GM18867 (cell line): ENCODE results near the gene PRKG1.
"Not testable (repeated sequence)": the region's sequence is repeated elsewhere in the genome, so short reads cannot be mapped to it uniquely, and the experiment has no call there.

ENCODE experiments used
- ATAC-seq: cut with Tn5 transposase; IDR thresholded peaks from one replicate; pipeline ENCODE4 v1.9.1; 2021; ENCODE audit warnings: mild to moderate bottlenecking, moderate library complexity; ENCODE audit not compliant: unreplicated experiment

The PRKG1 gene

GRCh38 chr10:51112013-51112412 lies 37.7 kb downstream of the PRKG1 start:
- no peak for ATAC-seq

- ATAC-seq = no peak
Observed at GRCh38 chr10:51113007-51113406, 38.7 kb downstream of the PRKG1 start.

GRCh38 chr10:51117053-51117660 lies 42.9 kb downstream of the PRKG1 start:
- ATAC-seq = no peak

- ATAC-seq = no peak
Observed at GRCh38 chr10:51117794-51118193, 43.5 kb downstream of the PRKG1 start.

GRCh38 chr10:51119441-51119840 lies 45.2 kb downstream of the PRKG1 start:
- ATAC-seq = no peak

- no peak for ATAC-seq
Observed at GRCh38 chr10:51121861-51122260, 47.6 kb downstream of the PRKG1 start.

- no peak for ATAC-seq
Observed at GRCh38 chr10:51124852-51125251, 50.6 kb downstream of the PRKG1 start.

GRCh38 chr10:51125518-51125917 lies 51.2 kb downstream of the PRKG1 start:
- ATAC-seq = no peak

- ATAC-seq = no peak
Observed at GRCh38 chr10:51129946-51130544, 55.8 kb downstream of the PRKG1 start.

- ATAC-seq = no peak
Observed at GRCh38 chr10:51137756-51138529, 63.7 kb downstream of the PRKG1 start.

- no peak for ATAC-seq
Observed at GRCh38 chr10:51139176-51139575, 64.9 kb downstream of the PRKG1 start.

GRCh38 chr10:51141010-51141409 lies 66.7 kb downstream of the PRKG1 start:
- no peak for ATAC-seq

GRCh38 chr10:51144161-51144781 lies 70.0 kb downstream of the PRKG1 start:
- no peak for ATAC-seq

GRCh38 chr10:51145375-51145774 lies 71.1 kb downstream of the PRKG1 start:
- ATAC-seq = no peak

GRCh38 chr10:51147644-51148399 lies 73.5 kb downstream of the PRKG1 start:
- ATAC-seq = no peak

- ATAC-seq = no peak
Observed at GRCh38 chr10:51156926-51157325, 82.6 kb downstream of the PRKG1 start.

GRCh38 chr10:51158832-51159231 lies 84.5 kb downstream of the PRKG1 start:
- no peak for ATAC-seq

GRCh38 chr10:51159841-51160240 lies 85.6 kb downstream of the PRKG1 start:
- ATAC-seq = no peak

- no peak for ATAC-seq
Observed at GRCh38 chr10:51162002-51162401, 87.7 kb downstream of the PRKG1 start.

GRCh38 chr10:51163380-51164049 lies 89.2 kb downstream of the PRKG1 start:
- ATAC-seq = not testable (repeated sequence)
